Mesenchymal stem cell (in vitro differentiated cells and primary cell): ENCODE measurements around the gene HOMER1.

Experiments used
- DNase-seq: peaks from one replicate; pipeline ENCODE4 v3.0.0-alpha.2; 2013
- H2AFZ ChIP-seq: one replicate; pipeline ENCODE4 v1.6.1; 2013; ENCODE audit warnings: low read depth, mild to moderate bottlenecking, control low read depth, inconsistent platforms, low read length, moderate library complexity
- H2AK5ac ChIP-seq: 2 replicates; pipeline ENCODE4 v1.6.1; 2013; ENCODE audit warnings: low read length, moderate library complexity, mild to moderate bottlenecking, inconsistent platforms; ENCODE audit not compliant: severe bottlenecking
- H2BK120ac ChIP-seq: one replicate; pipeline ENCODE4 v1.6.1; 2013; ENCODE audit warnings: low read depth, mild to moderate bottlenecking, inconsistent platforms, low read length, moderate library complexity
- H2BK12ac ChIP-seq, 2 experiments: one replicate each; pipeline ENCODE4 v1.6.1; 2013; ENCODE audit warnings: inconsistent platforms in 2 of 2, low read length in 2 of 2, mild to moderate bottlenecking in 2 of 2, moderate library complexity in 2 of 2, control low read depth in 1 of 2
- H2BK15ac ChIP-seq: one replicate; pipeline ENCODE4 v1.6.1; 2013; ENCODE audit warnings: mild to moderate bottlenecking, low read depth, inconsistent platforms; ENCODE audit not compliant: poor library complexity, severe bottlenecking
- H2BK5ac ChIP-seq: 2 replicates; pipeline ENCODE4 v1.6.1; 2013; ENCODE audit warnings: low read depth, mild to moderate bottlenecking, low read length, control low read depth, inconsistent platforms; ENCODE audit not compliant: poor library complexity, severe bottlenecking
- H3K14ac ChIP-seq, 2 experiments: one replicate each; pipeline ENCODE4 v1.6.1; 2013; ENCODE audit warnings: inconsistent platforms in 2 of 2, low read length in 2 of 2, control low read depth in 1 of 2, mild to moderate bottlenecking in 1 of 2, moderate library complexity in 1 of 2
- H3K18ac ChIP-seq, 2 experiments: one replicate each; pipeline ENCODE4 v1.6.1; 2013; ENCODE audit warnings: inconsistent platforms in 2 of 2, low read length in 2 of 2, control low read depth in 1 of 2, low read depth in 1 of 2, mild to moderate bottlenecking in 1 of 2
- H3K23ac ChIP-seq, 2 experiments: one replicate each; pipeline ENCODE4 v1.6.1; 2013; ENCODE audit warnings: inconsistent platforms in 2 of 2, low read length in 2 of 2, mild to moderate bottlenecking in 2 of 2, moderate library complexity in 2 of 2, control low read depth in 1 of 2
- H3K27ac ChIP-seq: 2 replicates; pipeline ENCODE4 v1.5.1; 2013; ENCODE audit warnings: mild to moderate bottlenecking, moderate library complexity, low read length, control low read depth, inconsistent platforms; ENCODE audit not compliant: poor library complexity, severe bottlenecking
- H3K27me3 ChIP-seq, 2 experiments: 2 replicates each; pipeline versions ENCODE4 v1.6.1 to v1.7.0; 2013; ENCODE audit warnings: low read length in 2 of 2, mild to moderate bottlenecking in 2 of 2, moderate library complexity in 2 of 2, control low read depth in 1 of 2, inconsistent platforms in 1 of 2; ENCODE audit not compliant: control insufficient read depth in 1 of 2, insufficient read depth in 1 of 2
- H3K36me3 ChIP-seq, 2 experiments: 2 replicates each; pipeline versions ENCODE4 v1.6.1 to v1.7.0; 2013; ENCODE audit warnings: low read length in 2 of 2, control low read depth in 1 of 2, inconsistent platforms in 1 of 2, low read depth in 1 of 2, mild to moderate bottlenecking in 1 of 2; ENCODE audit not compliant: insufficient read depth in 2 of 2, control insufficient read depth in 1 of 2
- H3K4ac ChIP-seq, 2 experiments: one replicate each; pipeline ENCODE4 v1.6.1; 2013; ENCODE audit warnings: inconsistent platforms in 2 of 2, low read length in 2 of 2, mild to moderate bottlenecking in 2 of 2, moderate library complexity in 2 of 2, control low read depth in 1 of 2, low read depth in 1 of 2
- H3K4me1 ChIP-seq: 2 replicates; pipeline ENCODE4 v1.6.1; 2013; ENCODE audit warnings: low read depth, low read length, control low read depth; ENCODE audit not compliant: control insufficient read depth, insufficient read depth
- H3K4me2 ChIP-seq: 2 replicates; pipeline ENCODE4 v1.6.1; 2013; ENCODE audit warnings: low read length, mild to moderate bottlenecking, inconsistent platforms; ENCODE audit not compliant: poor library complexity, severe bottlenecking
- H3K4me3 ChIP-seq, 2 experiments: 2 replicates each; pipeline versions ENCODE4 v1.5.1 to v1.7.0; 2013; ENCODE audit warnings: low read length in 2 of 2, mild to moderate bottlenecking in 2 of 2, control low read depth in 1 of 2, low read depth in 1 of 2; ENCODE audit not compliant: insufficient read depth in 1 of 2
- H3K79me1 ChIP-seq: replicated peaks from 2 replicates; pipeline ENCODE4 v1.6.1; 2013; ENCODE audit warnings: mild to moderate bottlenecking, control low read depth, low read length, inconsistent platforms; ENCODE audit not compliant: poor library complexity, severe bottlenecking
- H3K9ac ChIP-seq: 2 replicates; pipeline ENCODE4 v1.7.0; 2013; ENCODE audit warnings: mild to moderate bottlenecking, low read length, moderate library complexity
- H3K9me3 ChIP-seq: 2 replicates; pipeline ENCODE4 v1.7.0; 2013; ENCODE audit warnings: mild to moderate bottlenecking, low read length; ENCODE audit not compliant: control insufficient read depth
- H4K8ac ChIP-seq: one replicate; pipeline ENCODE4 v1.6.1; 2013; ENCODE audit warnings: inconsistent platforms, mild to moderate bottlenecking, low read length, moderate library complexity
- H4K91ac ChIP-seq: one replicate; pipeline ENCODE4 v1.6.1; 2013; ENCODE audit warnings: mild to moderate bottlenecking, low read length, inconsistent platforms
- WGBS: methylation state at CpG from one replicate; pipeline ENCODE4 v1.1.7; 2013; ENCODE audit warnings: mixed read lengths; 5-methylcytosine and 5-hydroxymethylcytosine counted together

Gene HOMER1

DNA sequence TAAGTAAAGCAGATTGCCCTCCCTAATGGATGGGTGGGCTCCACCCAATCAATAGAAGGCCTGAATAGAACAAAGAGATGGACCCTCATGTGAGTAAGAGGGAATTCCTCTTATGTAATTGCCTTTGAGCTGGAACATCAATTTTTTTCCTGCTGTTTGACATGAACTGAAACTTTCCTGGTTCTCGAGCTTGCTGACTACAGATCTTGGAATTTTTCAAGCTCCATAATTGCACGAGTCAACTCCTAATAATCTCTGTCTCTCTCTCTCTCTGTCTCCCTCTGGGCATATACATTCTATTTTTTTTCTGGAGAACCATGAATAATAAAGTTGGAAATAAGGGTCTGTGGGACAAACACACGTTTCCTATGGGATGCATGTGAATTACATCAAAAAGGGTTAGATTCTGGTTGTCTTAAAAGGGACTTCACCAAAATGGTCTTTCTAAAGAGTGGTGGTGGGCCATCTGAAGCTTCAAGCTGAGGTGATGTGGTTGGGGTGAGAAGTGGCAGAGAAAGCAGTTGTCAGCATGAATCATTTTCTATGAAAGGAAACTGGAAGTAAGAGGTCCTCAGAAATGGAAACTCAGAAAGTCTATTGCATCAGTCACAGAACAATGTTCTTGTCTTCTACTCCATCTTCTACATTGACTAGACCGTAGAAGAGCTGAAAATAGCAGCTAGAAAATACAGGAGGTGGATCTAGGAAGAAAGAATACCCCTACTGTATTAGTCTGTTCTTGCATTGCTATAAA is 47.0 kb upstream of the HOMER1 start:
- no peaks in the 10 kb centered on the region for H3K79me1 ChIP-seq
- H3K18ac ChIP-seq = no peak overlapping the region
- H2AK5ac ChIP-seq = no peak overlapping the region
- 57% methylated on average over 2 of the region's 4 CpGs for WGBS
- no peak overlapping the region for H2BK12ac ChIP-seq
- DNase-seq = peak; percentile 37
- H3K4me1 ChIP-seq = no peaks in the 10 kb centered on the region
- no peak overlapping the region for H3K4ac ChIP-seq
- H4K91ac ChIP-seq = no peak overlapping the region
- no peak overlapping the region for H4K8ac ChIP-seq
- H3K23ac ChIP-seq = no peak overlapping the region
- peak overlapping the region in 1 of 2 experiments; percentile 20 for H3K4me3 ChIP-seq
- no peaks in the 10 kb centered on the region for H3K9me3 ChIP-seq
- H3K27me3 ChIP-seq = no peaks in the 10 kb centered on the region
- H3K27ac ChIP-seq = no peak overlapping the region
- no peak overlapping the region for H2BK120ac ChIP-seq
- no peak overlapping the region for H2BK15ac ChIP-seq
- H3K14ac ChIP-seq = no peak overlapping the region
- no peak overlapping the region for H3K4me2 ChIP-seq
- H2BK5ac ChIP-seq = no peak overlapping the region
- no peaks in the 10 kb centered on the region for H3K36me3 ChIP-seq
- H2AFZ ChIP-seq = no peak overlapping the region
- peak overlapping the region; percentile 61 for H3K9ac ChIP-seq

DNA sequence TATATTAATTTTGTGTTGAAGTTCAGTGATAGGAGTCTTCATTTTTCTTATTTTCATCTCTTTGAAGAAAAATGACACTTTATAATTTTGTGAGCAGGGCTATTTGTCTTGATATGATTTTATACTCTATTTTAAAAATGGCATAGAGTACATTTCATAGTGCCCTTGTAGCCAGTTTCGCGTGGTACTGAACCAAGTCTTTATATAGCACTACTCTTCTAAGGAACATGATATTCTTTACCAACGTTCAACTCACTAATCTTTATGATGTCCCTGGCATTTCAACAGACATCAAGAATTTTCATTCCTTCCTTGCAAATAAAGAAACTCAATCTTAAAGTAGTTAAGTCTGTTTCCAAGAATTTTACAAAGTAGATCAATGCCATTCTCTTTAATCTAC is 41.5 kb upstream of the HOMER1 start:
- no peak for DNase-seq
- Histone ChIP-seq H3K4ac (no peak overlapping the region), H3K79me1 (no peaks in the 10 kb centered on the region), H3K23ac (no peak overlapping the region), H3K4me1 (no peaks in the 10 kb centered on the region), H3K36me3 (no peaks in the 10 kb centered on the region), H3K4me3 (no peak overlapping the region), H2BK120ac (no peak overlapping the region), H3K9ac (peak overlapping the region; percentile 24), H2BK5ac (no peak overlapping the region), H3K4me2 (no peak overlapping the region), H4K8ac (no peak overlapping the region), H3K27me3 (no peaks in the 10 kb centered on the region), H4K91ac (no peak overlapping the region), H2BK15ac (no peak overlapping the region), H3K27ac (no peak overlapping the region), H2AFZ (no peak overlapping the region), H3K9me3 (no peaks in the 10 kb centered on the region), H3K18ac (no peak overlapping the region), H2AK5ac (no peak overlapping the region), H2BK12ac (no peak overlapping the region), H3K14ac (no peak overlapping the region)
- WGBS = 89% methylated on average over 3 of the region's 3 CpGs

DNA sequence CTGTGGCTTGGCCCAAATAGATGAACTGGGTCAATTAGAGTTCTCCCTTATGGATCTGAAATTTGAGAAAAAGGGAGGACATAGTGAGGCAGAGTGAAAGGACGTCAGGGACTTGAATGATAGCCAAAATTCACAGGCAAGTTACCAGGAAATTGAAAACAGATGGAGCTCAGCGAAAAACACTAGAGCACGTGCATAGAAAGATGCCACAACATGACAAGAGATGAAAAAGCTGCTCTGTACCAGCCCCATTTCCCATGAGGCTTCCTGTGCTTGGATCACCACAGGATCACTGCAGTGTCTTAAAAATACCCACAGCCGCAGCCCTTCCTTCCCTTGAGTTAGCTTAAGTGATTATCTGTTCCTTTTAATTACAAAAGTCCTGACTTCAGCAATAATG is 39.0 kb upstream of the HOMER1 start:
- Histone ChIP-seq H3K9ac (peak overlapping the region; percentile 11), H3K14ac (no peak overlapping the region), H2BK120ac (no peak overlapping the region), H3K4ac (no peak overlapping the region), H3K9me3 (no peaks in the 10 kb centered on the region), H3K18ac (no peak overlapping the region), H3K4me2 (no peak overlapping the region), H2AK5ac (no peak overlapping the region), H2BK12ac (no peak overlapping the region), H3K79me1 (no peaks in the 10 kb centered on the region), H2AFZ (no peak overlapping the region), H3K4me1 (no peaks in the 10 kb centered on the region), H3K36me3 (no peaks in the 10 kb centered on the region), H4K91ac (no peak overlapping the region), H2BK5ac (no peak overlapping the region), H4K8ac (no peak overlapping the region), H3K23ac (no peak overlapping the region), H3K27ac (no peak overlapping the region), H2BK15ac (no peak overlapping the region), H3K27me3 (no peaks in the 10 kb centered on the region), H3K4me3 (no peak overlapping the region)
- 72% methylated on average over 3 of the region's 4 CpGs for WGBS
- no peak for DNase-seq

DNA sequence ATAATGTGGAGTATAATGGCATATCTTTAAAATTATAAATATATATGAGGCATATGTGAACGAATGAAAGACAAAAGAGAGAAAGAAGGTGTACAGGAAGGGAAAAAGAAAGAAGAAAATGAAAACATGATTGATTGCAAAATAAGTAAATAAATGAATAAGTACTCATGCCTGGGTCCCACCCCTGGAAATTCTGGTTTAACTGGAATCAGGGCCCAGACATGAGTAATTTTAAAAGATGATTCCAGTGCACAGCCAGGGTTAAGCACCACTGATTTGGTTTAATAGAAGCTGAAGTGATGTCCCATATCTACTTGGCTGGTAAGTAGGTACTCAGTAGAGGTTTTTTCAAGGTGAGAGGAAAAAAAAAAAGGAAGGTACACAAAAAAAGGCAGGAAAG is 34.0 kb upstream of the HOMER1 start:
- no peak for DNase-seq
- Histone ChIP-seq H2BK12ac (no peak overlapping the region), H3K4ac (no peak overlapping the region), H3K9me3 (no peaks in the 10 kb centered on the region), H3K79me1 (no peaks in the 10 kb centered on the region), H2BK15ac (no peak overlapping the region), H3K27me3 (no peaks in the 10 kb centered on the region), H2AFZ (no peak overlapping the region), H3K4me3 (no peak overlapping the region), H3K18ac (no peak overlapping the region), H2BK120ac (peak overlapping the region; percentile 6), H2AK5ac (no peak overlapping the region), H3K36me3 (no peaks in the 10 kb centered on the region), H4K8ac (no peak overlapping the region), H2BK5ac (no peak overlapping the region), H3K4me1 (no peaks in the 10 kb centered on the region), H3K14ac (no peak overlapping the region), H3K27ac (no peak overlapping the region), H3K9ac (no peak overlapping the region), H3K4me2 (no peak overlapping the region), H3K23ac (no peak overlapping the region), H4K91ac (no peak overlapping the region)
- 96% methylated on average over 1 of the region's 1 CpG for WGBS
